ENCODE results near the gene CETP. TPM values are rescaled to one million over a fixed set of nuclear protein-coding genes. Genes with fewer than 3 reads are reported as not detected.

The CETP gene
- total RNA-seq, 4 donors from 2014 or later: 0.58 to 2.8 TPM; not detected in 2

GRCh38 chr16:56961386-56961785 lies 364 bp upstream of the CETP start:
- DNase-seq: no peak
- Histone ChIP-seq H3K36me3 (no peaks in the 10 kb centered on the region), H3K4me1 (no peaks in the 10 kb centered on the region), H3K27me3 (no peaks in the 10 kb centered on the region), H3K27ac (no peak overlapping the region), H3K4me3 (no peak overlapping the region), H3K9me3 (no peaks in the 10 kb centered on the region)
- intact Hi-C loops (cut with DNase I; ENCODE audit: low total_unique reads): no loop called here
- TF ChIP-seq POLR2A (IDR thresholded peaks at IDR 0.05): no peak
- no peak for TF ChIP-seq CTCF (IDR thresholded peaks at IDR 0.05)

GRCh38 chr16:56964243-56965148 lies 2.7 kb downstream of the CETP start:
- Histone ChIP-seq H3K27ac (no peak overlapping the region), H3K4me3 (no peak overlapping the region), H3K27me3 (no peaks in the 10 kb centered on the region), H3K36me3 (no peaks in the 10 kb centered on the region), H3K4me1 (no peaks in the 10 kb centered on the region), H3K9me3 (no peaks in the 10 kb centered on the region)
- TF ChIP-seq POLR2A (IDR thresholded peaks at IDR 0.05): no peak
- TF ChIP-seq CTCF (IDR thresholded peaks at IDR 0.05): peak; percentile 60 to 82 (median 63)
- intact Hi-C loops (cut with DNase I; ENCODE audit: low total_unique reads): no loop called here
- peak; percentile 66 to 67 for DNase-seq

- H3K4me3 ChIP-seq: no peak overlapping the region
- H3K27me3 ChIP-seq: no peaks in the 10 kb centered on the region
- intact Hi-C loops (cut with DNase I; ENCODE audit: low total_unique reads): no loop called here
- no peaks in the 10 kb centered on the region for H3K36me3 ChIP-seq
- H3K27ac ChIP-seq: peak overlapping the region in 1 of 2 donors; percentile 23
- no peaks in the 10 kb centered on the region for H3K4me1 ChIP-seq
- no peak for DNase-seq
- no peak for TF ChIP-seq POLR2A (IDR thresholded peaks at IDR 0.05)
- TF ChIP-seq CTCF (IDR thresholded peaks at IDR 0.05): no peak
- no peaks in the 10 kb centered on the region for H3K9me3 ChIP-seq
Observed at GRCh38 chr16:56965149-56966092, 3.7 kb downstream of the CETP start.

GRCh38 chr16:56966093-56966475 lies 4.3 kb downstream of the CETP start:
- Histone ChIP-seq H3K27ac (peak overlapping the region in 1 of 2 donors; percentile 23), H3K27me3 (no peaks in the 10 kb centered on the region), H3K36me3 (no peaks in the 10 kb centered on the region), H3K9me3 (no peaks in the 10 kb centered on the region), H3K4me3 (no peak overlapping the region), H3K4me1 (no peaks in the 10 kb centered on the region)
- TF ChIP-seq CTCF (IDR thresholded peaks at IDR 0.05) (no peak), POLR2A (IDR thresholded peaks at IDR 0.05) (no peak)
- intact Hi-C loops (cut with DNase I; ENCODE audit: low total_unique reads): no loop called here
- no peak for DNase-seq

Data from uterus (tissue), 4 donors.